WERI-Rb-1 (cell line): Measurements from ENCODE around the gene GGNBP2.

Experiments
- DNase-seq: peaks from one replicate; pipeline ENCODE4 v3.0.0-alpha.2; 2020
- H3K27ac ChIP-seq: fragments of 250-450 bp; sonication (Bioruptor Pico); 2 replicates; pipeline ENCODE4 v1.5.1; 2020; ENCODE audit warnings: mild to moderate bottlenecking, moderate library complexity
- H3K27me3 ChIP-seq: fragments of 250-450 bp; sonication (Bioruptor Pico); 2 replicates; pipeline ENCODE4 v1.5.1; 2021; ENCODE audit warnings: mild to moderate bottlenecking, low read depth, moderate library complexity; ENCODE audit not compliant: insufficient read depth, severe bottlenecking
- H3K36me3 ChIP-seq: fragments of 250-450 bp; sonication (Bioruptor Pico); 2 replicates; pipeline ENCODE4 v1.5.1; 2020; ENCODE audit warnings: mild to moderate bottlenecking, moderate library complexity
- H3K4me3 ChIP-seq: 2 replicates; pipeline ENCODE4 v1.5.1; 2011; ENCODE audit warnings: low read depth, mild to moderate bottlenecking, control low read depth, low read length
- H3K9me3 ChIP-seq: fragments of 250-450 bp; sonication (Bioruptor Pico); 2 replicates; pipeline ENCODE4 v1.5.1; 2021; ENCODE audit warnings: mild to moderate bottlenecking, moderate library complexity; ENCODE audit not compliant: severe bottlenecking
- TF ChIP-seq, protein P1 (sequence below): IDR thresholded peaks from 2 replicates; pipeline ENCODE4 v1.5.1; 2011; ENCODE audit warnings: low read depth, mild to moderate bottlenecking, control low read depth, inconsistent platforms, low read length

The GGNBP2 gene

DNA sequence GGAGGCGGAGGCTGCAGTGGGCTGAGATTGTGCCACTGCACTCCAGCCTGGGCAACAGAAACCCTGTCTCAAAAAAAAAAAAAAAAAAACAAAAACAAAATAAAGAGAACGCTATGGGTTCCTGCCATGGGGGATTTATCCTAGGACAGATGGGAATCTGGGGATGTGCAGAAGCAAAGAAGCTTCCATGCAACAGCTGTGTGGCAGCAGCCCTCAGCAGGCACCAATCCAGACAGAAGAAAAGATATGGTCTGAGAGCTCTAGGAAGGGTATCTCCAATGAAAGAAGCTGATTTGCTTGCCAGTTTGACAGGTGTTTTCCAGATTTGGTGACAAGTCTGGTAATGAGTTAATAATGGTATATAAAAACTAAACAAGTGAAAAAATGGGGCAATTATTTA lies 21.6 kb upstream of the GGNBP2 start:
- H3K27ac ChIP-seq, result no peak overlapping the region
- TF ChIP-seq, protein P1, sequence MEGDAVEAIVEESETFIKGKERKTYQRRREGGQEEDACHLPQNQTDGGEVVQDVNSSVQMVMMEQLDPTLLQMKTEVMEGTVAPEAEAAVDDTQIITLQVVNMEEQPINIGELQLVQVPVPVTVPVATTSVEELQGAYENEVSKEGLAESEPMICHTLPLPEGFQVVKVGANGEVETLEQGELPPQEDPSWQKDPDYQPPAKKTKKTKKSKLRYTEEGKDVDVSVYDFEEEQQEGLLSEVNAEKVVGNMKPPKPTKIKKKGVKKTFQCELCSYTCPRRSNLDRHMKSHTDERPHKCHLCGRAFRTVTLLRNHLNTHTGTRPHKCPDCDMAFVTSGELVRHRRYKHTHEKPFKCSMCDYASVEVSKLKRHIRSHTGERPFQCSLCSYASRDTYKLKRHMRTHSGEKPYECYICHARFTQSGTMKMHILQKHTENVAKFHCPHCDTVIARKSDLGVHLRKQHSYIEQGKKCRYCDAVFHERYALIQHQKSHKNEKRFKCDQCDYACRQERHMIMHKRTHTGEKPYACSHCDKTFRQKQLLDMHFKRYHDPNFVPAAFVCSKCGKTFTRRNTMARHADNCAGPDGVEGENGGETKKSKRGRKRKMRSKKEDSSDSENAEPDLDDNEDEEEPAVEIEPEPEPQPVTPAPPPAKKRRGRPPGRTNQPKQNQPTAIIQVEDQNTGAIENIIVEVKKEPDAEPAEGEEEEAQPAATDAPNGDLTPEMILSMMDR, result no peak
- no peaks in the 10 kb centered on the region for H3K27me3 ChIP-seq
- no peak for DNase-seq
- no peaks in the 10 kb centered on the region for H3K9me3 ChIP-seq
- peaks cover 81% of the 10 kb centered on the region for H3K36me3 ChIP-seq
- H3K4me3 ChIP-seq, result no peak overlapping the region

DNA sequence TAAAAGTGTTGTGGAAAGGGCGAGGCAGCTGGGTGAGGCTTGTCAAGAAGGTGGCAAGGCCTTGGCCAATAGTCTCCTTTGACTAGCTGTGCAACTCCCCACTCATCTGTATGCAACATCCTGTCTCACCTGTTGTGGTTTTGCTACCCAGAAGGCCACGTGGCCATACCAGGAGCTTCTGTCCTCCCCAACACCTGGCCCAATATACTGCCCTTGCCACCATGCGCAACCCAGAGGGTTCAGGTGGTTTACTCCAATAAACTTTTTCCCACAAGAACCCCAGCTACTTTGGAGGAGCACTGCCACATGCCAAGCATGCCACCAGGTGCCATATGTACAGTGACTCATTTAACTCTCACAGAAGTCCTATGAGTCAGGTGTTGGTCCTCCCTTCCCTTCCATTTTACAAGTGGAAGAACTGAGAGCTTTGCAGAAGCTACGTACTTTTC lies 20.3 kb upstream of the GGNBP2 start:
- DNase-seq, result no peak
- TF ChIP-seq, protein P1, result no peak
- Histone ChIP-seq H3K4me3 (no peak overlapping the region), H3K9me3 (no peaks in the 10 kb centered on the region), H3K27me3 (no peaks in the 10 kb centered on the region), H3K36me3 (peaks cover 85% of the 10 kb centered on the region), H3K27ac (no peak overlapping the region)

DNA sequence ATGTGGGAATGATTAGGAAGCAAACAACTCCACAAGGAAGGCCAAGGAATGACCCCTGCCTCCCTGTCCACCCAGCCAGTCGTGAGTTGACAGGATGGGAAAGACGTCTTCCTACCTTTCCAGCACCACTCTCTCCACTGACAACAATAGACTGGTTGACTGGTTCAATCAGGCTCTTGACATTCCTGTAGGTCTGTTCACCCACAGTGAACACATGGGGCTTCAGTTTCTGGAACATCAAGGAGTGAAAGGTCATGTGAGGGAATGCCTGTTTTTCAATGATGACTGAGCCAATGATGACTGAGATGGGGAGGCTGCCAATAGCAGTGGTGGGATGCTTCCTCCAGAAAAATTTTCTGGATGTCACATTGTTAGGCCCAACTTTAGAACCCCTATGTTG lies 19.6 kb upstream of the GGNBP2 start:
- Histone ChIP-seq H3K27me3 (no peaks in the 10 kb centered on the region), H3K27ac (no peak overlapping the region), H3K4me3 (no peak overlapping the region), H3K9me3 (no peaks in the 10 kb centered on the region), H3K36me3 (peaks cover 81% of the 10 kb centered on the region)
- no peak for DNase-seq
- TF ChIP-seq, protein P1, result no peak

DNA sequence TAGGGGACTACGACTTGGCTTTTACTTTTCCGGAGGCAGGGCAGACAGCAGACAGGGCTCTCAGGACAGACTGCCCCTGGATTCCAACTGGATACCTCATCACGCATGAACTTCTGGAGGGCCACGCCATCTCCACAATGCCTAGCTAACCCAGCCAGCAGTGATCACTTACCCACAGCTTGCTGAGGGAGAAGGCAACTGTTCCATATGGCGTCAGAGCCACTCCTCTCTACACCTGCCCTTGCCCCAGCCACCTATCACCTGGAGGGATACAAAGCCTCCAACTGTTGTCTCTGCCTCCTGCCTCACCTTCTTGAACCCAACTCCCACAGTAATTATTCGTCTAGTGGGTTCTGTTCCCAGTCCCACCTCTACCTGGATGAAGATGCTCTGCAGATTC lies 18.8 kb upstream of the GGNBP2 start:
- TF ChIP-seq, protein P1, result no peak
- H3K4me3 ChIP-seq, result no peak overlapping the region
- peaks cover 79% of the 10 kb centered on the region for H3K36me3 ChIP-seq
- H3K9me3 ChIP-seq, result no peaks in the 10 kb centered on the region
- DNase-seq, result no peak
- H3K27me3 ChIP-seq, result no peaks in the 10 kb centered on the region
- H3K27ac ChIP-seq, result no peak overlapping the region

DNA sequence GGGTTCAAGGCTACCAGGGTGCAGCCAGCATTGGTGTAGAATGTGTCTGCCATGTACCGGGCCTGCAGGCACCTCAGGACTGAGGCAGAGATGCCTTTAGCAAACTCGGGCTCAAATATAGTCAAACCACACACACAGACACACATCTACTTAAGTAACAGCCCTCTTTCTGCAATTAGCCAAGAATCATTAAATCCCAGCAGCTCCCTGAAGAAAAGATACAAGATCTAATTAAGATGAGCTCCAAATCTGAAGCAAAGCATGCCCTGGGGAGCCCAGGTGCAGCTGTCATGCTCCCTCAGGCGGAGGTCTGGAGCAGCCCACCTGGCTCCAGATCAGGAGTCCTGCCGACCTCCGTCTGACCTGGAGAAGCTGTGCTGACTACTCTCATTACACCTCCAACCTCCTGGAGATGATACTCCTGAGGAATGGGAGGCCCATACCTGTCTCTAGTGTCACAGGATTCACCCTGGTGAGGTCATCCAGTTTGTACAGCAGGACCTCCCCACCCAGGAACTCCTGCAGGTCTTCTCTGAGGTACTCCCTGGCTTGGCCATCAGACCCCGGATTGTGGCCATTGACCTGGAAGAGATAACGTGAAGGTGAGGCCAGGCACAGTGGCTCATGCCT lies 17.0 kb upstream of the GGNBP2 start:
- Histone ChIP-seq H3K36me3 (peaks cover 86% of the 10 kb centered on the region), H3K4me3 (no peak overlapping the region), H3K27me3 (no peaks in the 10 kb centered on the region), H3K9me3 (no peaks in the 10 kb centered on the region), H3K27ac (no peak overlapping the region)
- TF ChIP-seq, protein P1, result no peak
- DNase-seq, result no peak

DNA sequence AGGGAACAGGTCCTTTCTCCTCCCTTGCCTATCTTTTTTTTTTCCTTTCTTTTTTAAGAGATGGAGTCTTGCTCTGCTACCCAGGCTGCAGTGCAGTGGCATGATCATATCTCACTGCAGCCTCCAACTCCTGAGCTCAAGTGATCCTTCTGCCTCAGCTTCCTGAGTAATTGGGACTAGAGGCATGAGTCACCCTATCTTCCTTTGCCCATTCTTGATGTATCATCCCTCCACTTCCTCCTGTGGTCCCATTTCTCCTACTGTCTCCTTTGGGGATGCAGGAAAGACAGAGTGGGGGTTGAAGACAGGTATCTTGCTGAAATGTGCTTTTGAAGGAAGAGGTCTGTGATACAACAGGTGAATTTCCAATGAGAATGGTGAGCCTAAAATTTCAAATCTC lies 15.6 kb upstream of the GGNBP2 start:
- H3K36me3 ChIP-seq, result peaks cover 86% of the 10 kb centered on the region
- DNase-seq, result no peak
- H3K27ac ChIP-seq, result no peak overlapping the region
- TF ChIP-seq, protein P1, result no peak
- no peaks in the 10 kb centered on the region for H3K27me3 ChIP-seq
- no peak overlapping the region for H3K4me3 ChIP-seq
- no peaks in the 10 kb centered on the region for H3K9me3 ChIP-seq
